Measurements from ENCODE around the gene MDGA2.

DNA sequence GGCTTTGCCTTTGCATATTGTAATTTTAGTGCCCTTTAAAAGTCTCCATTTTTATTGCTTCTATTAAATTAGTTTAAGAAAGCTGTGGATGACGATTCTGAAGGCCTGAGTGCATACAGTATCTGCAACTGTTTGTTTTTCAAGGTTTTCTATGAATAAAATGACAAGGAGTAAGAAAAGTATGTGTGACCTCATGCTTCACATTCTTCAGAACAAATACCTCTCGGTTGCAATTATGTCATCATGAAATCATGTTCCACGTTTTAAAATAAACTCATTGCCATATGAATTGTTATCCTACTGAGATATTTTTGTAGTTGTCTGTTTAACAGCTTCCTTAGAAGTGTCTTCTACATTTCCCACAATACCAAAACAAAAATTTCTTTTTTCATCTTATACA is 374.6 kb downstream of the MDGA2 start:
- TF ChIP-seq, protein P1, sequence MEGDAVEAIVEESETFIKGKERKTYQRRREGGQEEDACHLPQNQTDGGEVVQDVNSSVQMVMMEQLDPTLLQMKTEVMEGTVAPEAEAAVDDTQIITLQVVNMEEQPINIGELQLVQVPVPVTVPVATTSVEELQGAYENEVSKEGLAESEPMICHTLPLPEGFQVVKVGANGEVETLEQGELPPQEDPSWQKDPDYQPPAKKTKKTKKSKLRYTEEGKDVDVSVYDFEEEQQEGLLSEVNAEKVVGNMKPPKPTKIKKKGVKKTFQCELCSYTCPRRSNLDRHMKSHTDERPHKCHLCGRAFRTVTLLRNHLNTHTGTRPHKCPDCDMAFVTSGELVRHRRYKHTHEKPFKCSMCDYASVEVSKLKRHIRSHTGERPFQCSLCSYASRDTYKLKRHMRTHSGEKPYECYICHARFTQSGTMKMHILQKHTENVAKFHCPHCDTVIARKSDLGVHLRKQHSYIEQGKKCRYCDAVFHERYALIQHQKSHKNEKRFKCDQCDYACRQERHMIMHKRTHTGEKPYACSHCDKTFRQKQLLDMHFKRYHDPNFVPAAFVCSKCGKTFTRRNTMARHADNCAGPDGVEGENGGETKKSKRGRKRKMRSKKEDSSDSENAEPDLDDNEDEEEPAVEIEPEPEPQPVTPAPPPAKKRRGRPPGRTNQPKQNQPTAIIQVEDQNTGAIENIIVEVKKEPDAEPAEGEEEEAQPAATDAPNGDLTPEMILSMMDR (IDR thresholded peaks at IDR 0.05), result no peak
- TF ChIP-seq POLR2A (IDR thresholded peaks at IDR 0.05), result no peak
